Measurements from ENCODE around the gene EXD1. TPM values are rescaled to one million over a fixed set of nuclear protein-coding genes. Genes with fewer than 3 reads are reported as not detected.

The EXD1 gene
- total RNA-seq: not detected

- peaks cover 0 to 25% (median 4%) of the 10 kb centered on the region in 4 donors for H3K4me1 ChIP-seq
- peak within 1 kb of the TSS; percentile 86 to 90 (median 88) for H3K27ac ChIP-seq
- peak; percentile 96 to 99 (median 99) for DNase-seq
- H3K4me3 ChIP-seq: peak within 1 kb of the TSS; percentile 57 to 83 (median 70)
- no peaks in the 10 kb centered on the region for H3K9me3 ChIP-seq
- TF ChIP-seq, protein P1, sequence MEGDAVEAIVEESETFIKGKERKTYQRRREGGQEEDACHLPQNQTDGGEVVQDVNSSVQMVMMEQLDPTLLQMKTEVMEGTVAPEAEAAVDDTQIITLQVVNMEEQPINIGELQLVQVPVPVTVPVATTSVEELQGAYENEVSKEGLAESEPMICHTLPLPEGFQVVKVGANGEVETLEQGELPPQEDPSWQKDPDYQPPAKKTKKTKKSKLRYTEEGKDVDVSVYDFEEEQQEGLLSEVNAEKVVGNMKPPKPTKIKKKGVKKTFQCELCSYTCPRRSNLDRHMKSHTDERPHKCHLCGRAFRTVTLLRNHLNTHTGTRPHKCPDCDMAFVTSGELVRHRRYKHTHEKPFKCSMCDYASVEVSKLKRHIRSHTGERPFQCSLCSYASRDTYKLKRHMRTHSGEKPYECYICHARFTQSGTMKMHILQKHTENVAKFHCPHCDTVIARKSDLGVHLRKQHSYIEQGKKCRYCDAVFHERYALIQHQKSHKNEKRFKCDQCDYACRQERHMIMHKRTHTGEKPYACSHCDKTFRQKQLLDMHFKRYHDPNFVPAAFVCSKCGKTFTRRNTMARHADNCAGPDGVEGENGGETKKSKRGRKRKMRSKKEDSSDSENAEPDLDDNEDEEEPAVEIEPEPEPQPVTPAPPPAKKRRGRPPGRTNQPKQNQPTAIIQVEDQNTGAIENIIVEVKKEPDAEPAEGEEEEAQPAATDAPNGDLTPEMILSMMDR (IDR thresholded peaks at IDR 0.05): peak; percentile 74 to 99 (median 96)
- peak; percentile 93 to 95 for TF ChIP-seq POLR2A (IDR thresholded peaks at IDR 0.05)
- no peaks in the 10 kb centered on the region for H3K27me3 ChIP-seq
- H3K36me3 ChIP-seq: no peaks in the 10 kb centered on the region
These were observed at the start of gene EXD1, which contains the start of gene CHP1 for GRCh38 chr15:41230650-41231421. Gene EXD1, minus strand, starts transcription at chr15:41230757. Its CDS starts 4,182 bp downstream, at chr15:41226575. Gene CHP1, plus strand, starts transcription at chr15:41231268. Its CDS starts 115 bp downstream, at chr15:41231383.

GRCh38 chr15:41279535-41280283 lies 49.2 kb upstream of the EXD1 start:
- H3K4me3 ChIP-seq: no peak overlapping the region
- H3K36me3 ChIP-seq: peaks cover 0 to 46% (median 0%) of the 10 kb centered on the region in 3 donors
- DNase-seq: no peak
- no peak overlapping the region for H3K27ac ChIP-seq
- TF ChIP-seq POLR2A (IDR thresholded peaks at IDR 0.05): no peak
- TF ChIP-seq, protein P1 (IDR thresholded peaks at IDR 0.05): no peak
- H3K4me1 ChIP-seq: peaks cover 0 to 7% (median 0%) of the 10 kb centered on the region in 4 donors
- no peaks in the 10 kb centered on the region for H3K9me3 ChIP-seq
- H3K27me3 ChIP-seq: no peaks in the 10 kb centered on the region

DNA sequence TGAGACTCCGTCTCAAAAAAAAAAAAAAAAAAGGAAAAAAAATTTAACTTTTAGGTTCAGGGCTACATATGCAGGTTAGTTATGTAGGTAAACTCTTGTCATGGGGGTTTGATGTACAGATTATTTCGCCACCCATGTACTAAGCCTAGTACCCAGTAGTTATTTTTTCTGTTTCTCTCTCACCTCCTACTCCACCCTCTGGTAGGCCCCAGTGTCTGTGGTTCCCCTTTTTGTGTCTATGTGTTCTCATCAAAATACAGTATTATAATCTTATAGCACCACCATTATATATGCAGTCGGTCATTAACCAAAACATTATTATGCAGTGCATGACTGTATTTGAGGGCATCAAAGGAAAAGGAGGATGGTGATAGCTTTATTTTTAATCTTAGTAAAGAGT lies 47.8 kb upstream of the EXD1 start:
- no peaks in the 10 kb centered on the region for H3K27me3 ChIP-seq
- no peak overlapping the region for H3K4me3 ChIP-seq
- no peak for DNase-seq
- H3K27ac ChIP-seq: no peak overlapping the region
- peaks cover 0 to 5% (median 0%) of the 10 kb centered on the region in 4 donors for H3K4me1 ChIP-seq
- TF ChIP-seq POLR2A (IDR thresholded peaks at IDR 0.05): no peak
- TF ChIP-seq, protein P1 (IDR thresholded peaks at IDR 0.05): no peak
- no peaks in the 10 kb centered on the region for H3K9me3 ChIP-seq
- peaks cover 0 to 60% (median 0%) of the 10 kb centered on the region in 3 donors for H3K36me3 ChIP-seq

- H3K27me3 ChIP-seq: no peaks in the 10 kb centered on the region
- no peak overlapping the region for H3K4me3 ChIP-seq
- peak in 1 of 3 donors; percentile 66 for DNase-seq
- no peaks in the 10 kb centered on the region for H3K4me1 ChIP-seq
- peak in 1 of 2 donors; percentile 18 for TF ChIP-seq POLR2A (IDR thresholded peaks at IDR 0.05)
- TF ChIP-seq, protein P1 (IDR thresholded peaks at IDR 0.05): no peak
- H3K9me3 ChIP-seq: no peaks in the 10 kb centered on the region
- H3K36me3 ChIP-seq: peaks cover 0 to 75% (median 0%) of the 10 kb centered on the region in 3 donors
- H3K27ac ChIP-seq: peak overlapping the region in 2 of 4 donors; percentile 39 to 65
These were observed 46.3 kb upstream of the EXD1 start for GRCh38 chr15:41276831-41277230.

- Histone ChIP-seq H3K4me3 (no peak overlapping the region), H3K27me3 (no peaks in the 10 kb centered on the region), H3K4me1 (no peaks in the 10 kb centered on the region), H3K36me3 (peaks cover 0 to 89% (median 0%) of the 10 kb centered on the region in 3 donors), H3K27ac (no peak overlapping the region), H3K9me3 (no peaks in the 10 kb centered on the region)
- DNase-seq: no peak
- TF ChIP-seq, protein P1 (IDR thresholded peaks at IDR 0.05): no peak
- TF ChIP-seq POLR2A (IDR thresholded peaks at IDR 0.05): no peak
These were observed 39.3 kb upstream of the EXD1 start for GRCh38 chr15:41269887-41270286.

Data from Peyer's patch (tissue), 4 donors.